HepG2 (cell line): ENCODE results near the gene TMBIM4. TPM values are rescaled to one million over a fixed set of nuclear protein-coding genes. Genes with fewer than 3 reads are reported as not detected.

Source experiments
- AKAP8 ChIP-seq: sonication (generic); formaldehyde crosslinking; IDR thresholded peaks from 2 replicates; pipeline ENCODE4 v1.5.1; 2020; ENCODE audit warnings: mild to moderate bottlenecking, missing genetic modification reagents
- ARNTL ChIP-seq: sonication (generic); formaldehyde crosslinking; IDR thresholded peaks from 2 replicates; pipeline ENCODE4 v1.4.0; 2020; ENCODE audit warnings: mild to moderate bottlenecking, missing genetic modification reagents
- CBX5 ChIP-seq: sonication (generic); formaldehyde crosslinking; IDR thresholded peaks from 2 replicates; pipeline ENCODE4 v1.4.0; 2020; ENCODE audit warnings: missing genetic modification reagents, borderline replicate concordance
- DRAP1 ChIP-seq: IDR thresholded peaks from 2 replicates; pipeline ENCODE4 v1.6.1; 2016; ENCODE audit warnings: missing genetic modification reagents, missing compliant biosample characterization
- ERF ChIP-seq: IDR thresholded peaks from 2 replicates; pipeline ENCODE4 v1.6.1; 2018; ENCODE audit warnings: missing biosample characterization, missing genetic modification reagents
- HMGXB3 ChIP-seq: sonication (generic); formaldehyde crosslinking; IDR thresholded peaks from 2 replicates; pipeline ENCODE4 v1.4.0; 2020; ENCODE audit warnings: missing genetic modification reagents, borderline replicate concordance
- IRF2 ChIP-seq: IDR thresholded peaks from 2 replicates; pipeline ENCODE4 v1.6.1; 2018; ENCODE audit warnings: missing genetic modification reagents, missing compliant biosample characterization
- KAT8 ChIP-seq: IDR thresholded peaks from 2 replicates; pipeline ENCODE4 v1.6.1; 2016; ENCODE audit warnings: missing genetic modification reagents, missing compliant biosample characterization
- KLF13 ChIP-seq: sonication (generic); formaldehyde crosslinking; IDR thresholded peaks from 2 replicates; pipeline ENCODE4 v1.4.0; 2020; ENCODE audit warnings: mild to moderate bottlenecking, missing genetic modification reagents
- MED13 ChIP-seq: sonication (generic); formaldehyde crosslinking; IDR thresholded peaks from 2 replicates; pipeline ENCODE4 v1.5.0; 2020; ENCODE audit warnings: missing genetic modification reagents
- PPARG ChIP-seq: conservative IDR thresholded peaks from 2 replicates; pipeline ENCODE4 v1.6.1; 2016; ENCODE audit warnings: missing biosample characterization, missing genetic modification reagents
- PRPF4 ChIP-seq: fragments of 200-400 bp; formaldehyde crosslinking; IDR thresholded peaks from 2 replicates; pipeline ENCODE4 v1.6.1; 2016; ENCODE audit warnings: low read length, low read depth; ENCODE audit not compliant: poor library complexity, severe bottlenecking
- REPIN1 ChIP-seq: sonication (generic); formaldehyde crosslinking; IDR thresholded peaks from 2 replicates; pipeline ENCODE4 v1.8.0; 2022; ENCODE audit warnings: missing genetic modification reagents, low read depth, mild to moderate bottlenecking, borderline replicate concordance
- SMAD9 ChIP-seq: sonication (generic); formaldehyde crosslinking; IDR thresholded peaks from 2 replicates; pipeline ENCODE4 v1.5.1; 2020; ENCODE audit warnings: mild to moderate bottlenecking, missing genetic modification reagents
- TMF1 ChIP-seq: sonication (generic); formaldehyde crosslinking; IDR thresholded peaks from 2 replicates; pipeline ENCODE4 v1.8.1; 2022; ENCODE audit warnings: low read depth, missing genetic modification reagents
- ZFP41 ChIP-seq: sonication (generic); formaldehyde crosslinking; IDR thresholded peaks from 2 replicates; pipeline ENCODE4 v1.4.0; 2020; ENCODE audit warnings: mild to moderate bottlenecking, missing genetic modification reagents, borderline replicate concordance
- ZNF44 ChIP-seq: sonication (generic); formaldehyde crosslinking; IDR thresholded peaks from 2 replicates; pipeline ENCODE4 v1.5.1; 2020; ENCODE audit warnings: mild to moderate bottlenecking, missing genetic modification reagents
- ZNF446 ChIP-seq: sonication (generic); formaldehyde crosslinking; IDR thresholded peaks from 2 replicates; pipeline ENCODE4 v1.5.0; 2020; ENCODE audit warnings: mild to moderate bottlenecking, missing genetic modification reagents
- ZNF609 ChIP-seq: sonication (generic); formaldehyde crosslinking; IDR thresholded peaks from 2 replicates; pipeline ENCODE4 v1.4.0; 2020; ENCODE audit warnings: mild to moderate bottlenecking, missing genetic modification reagents, borderline replicate concordance
- ZNF670 ChIP-seq: sonication (generic); formaldehyde crosslinking; IDR thresholded peaks from 2 replicates; pipeline ENCODE4 v1.8.0; 2022; ENCODE audit warnings: mild to moderate bottlenecking, missing genetic modification reagents, borderline replicate concordance
- ZNF782 ChIP-seq: sonication (generic); formaldehyde crosslinking; IDR thresholded peaks from 2 replicates; pipeline ENCODE4 v1.4.0; 2020; ENCODE audit warnings: missing genetic modification reagents, mild to moderate bottlenecking, borderline replicate concordance
- polyA plus RNA-seq, 8 experiments: library from polyadenylated mRNA; depleted of rRNA in 3 of 8; stranded (reverse) in 7 of 8; unstranded in 1 of 8; fragments of >200 nt; fragmentation: Illumina TruSeq in 4 of 8; extraction: Trizol in 4 of 8; gene quantifications; 2 replicates each; pipeline versions ENCODE4 v1.2.1 to v1.2.3, GENCODE V29; 2011 to 2016; ENCODE audit warnings: low read depth in 4 of 8, missing spikeins in 1 of 8, mixed read lengths in 1 of 8; ENCODE audit not compliant: insufficient read depth in 1 of 8
- total RNA-seq, 5 experiments: library from RNA; depleted of rRNA; stranded (reverse); fragments of >200 nt; fragmentation: Illumina TruSeq; extraction: Trizol; gene quantifications; 2 replicates each; pipeline ENCODE4 v1.2.3, GENCODE V29; 2016; ENCODE audit warnings: low read depth in 1 of 5

Gene TMBIM4
- total and polyA plus RNA-seq, 2 of the 13 experiments (the other 11 are each of a cell fraction or from before 2014, with no cell fraction given), result 60.5 to 67.7 TPM

GRCh38 chr12:66107451-66107915, 62.3 kb downstream of the TMBIM4 start (continued):
- TF ChIP-seq AKAP8 (CRISPR knock-in tag) (no peak), IRF2 (CRISPR knock-in tag) (no peak), TMF1 (CRISPR knock-in tag) (no peak), ERF (CRISPR knock-in tag) (0 out of 2 replicates have a peak, but pooled peaks have one; percentile 25), KAT8 (CRISPR knock-in tag) (peak; percentile 53; the same call in 1 of the 2 replicates), MED13 (CRISPR knock-in tag) (no peak), HMGXB3 (CRISPR knock-in tag) (no peak), CBX5 (CRISPR knock-in tag) (no peak), ZNF446 (CRISPR knock-in tag) (no peak), ZNF670 (CRISPR knock-in tag) (no peak), ZNF44 (CRISPR knock-in tag) (no peak), REPIN1 (CRISPR knock-in tag) (peak; percentile 52; the same call in 1 of the 2 replicates), ZNF782 (CRISPR knock-in tag) (no peak), ZFP41 (CRISPR knock-in tag) (no peak), ZNF609 (CRISPR knock-in tag) (no peak), PRPF4 (no peak), PPARG (CRISPR knock-in tag) (no peak), ARNTL (CRISPR knock-in tag) (no peak), SMAD9 (CRISPR knock-in tag) (no peak), KLF13 (no peak), DRAP1 (0 out of 2 replicates have a peak, but pooled peaks have one; percentile 23)
